ENCODE results near the gene GSG1L.

GSG1L gene

GRCh38 chr16:28063591-28064061 is at the start of gene GSG1L:
TSS of gene GSG1L (minus strand) at chr16:28063714. CDS start at chr16:28063424, 290 bp downstream.
- DNase-seq, result no peak

GRCh38 chr16:28112908-28113307 is 49.4 kb upstream of the GSG1L start:
- no peak for DNase-seq

- DNase-seq, result no peak
Measured at GRCh38 chr16:28110977-28111376, 47.5 kb upstream of the GSG1L start.

GRCh38 chr16:28110479-28110878 is 47.0 kb upstream of the GSG1L start:
- DNase-seq, result no peak

- DNase-seq, result no peak
Measured at GRCh38 chr16:28110074-28110473, 46.6 kb upstream of the GSG1L start.

- no peak for DNase-seq
Measured at GRCh38 chr16:28108590-28109247, 45.2 kb upstream of the GSG1L start.

- DNase-seq, result no peak
Measured at GRCh38 chr16:28107232-28107631, 43.7 kb upstream of the GSG1L start.

- DNase-seq, result no peak
Measured at GRCh38 chr16:28106467-28107215, 43.1 kb upstream of the GSG1L start.

GRCh38 chr16:28105954-28106353 is 42.4 kb upstream of the GSG1L start:
- DNase-seq, result no peak

- DNase-seq, result no peak
Measured at GRCh38 chr16:28105297-28105696, 41.8 kb upstream of the GSG1L start.

GRCh38 chr16:28104404-28104803 is 40.9 kb upstream of the GSG1L start:
- no peak for DNase-seq

- DNase-seq, result no peak
Measured at GRCh38 chr16:28103516-28104170, 40.1 kb upstream of the GSG1L start.

- DNase-seq, result no peak
Measured at GRCh38 chr16:28101533-28101890, 38.0 kb upstream of the GSG1L start.

GRCh38 chr16:28100810-28101532 is 37.5 kb upstream of the GSG1L start:
- no peak for DNase-seq

- no peak for DNase-seq
Measured at GRCh38 chr16:28098959-28099945, 35.7 kb upstream of the GSG1L start.

GRCh38 chr16:28098171-28098958 is 34.9 kb upstream of the GSG1L start:
- DNase-seq, result no peak

- DNase-seq, result no peak
Measured at GRCh38 chr16:28096983-28097899, 33.7 kb upstream of the GSG1L start.

- no peak for DNase-seq
Measured at GRCh38 chr16:28093385-28093725, 29.8 kb upstream of the GSG1L start.

GRCh38 chr16:28092721-28093384 is 29.3 kb upstream of the GSG1L start:
- no peak for DNase-seq

GRCh38 chr16:28091656-28092055 is 28.1 kb upstream of the GSG1L start:
- DNase-seq, result no peak
